Stimulated activated naive CD4-positive, alpha-beta T cell treated with Interleukin-2 at 50 U/mL for 16 hours (primary cell): ENCODE measurements around the gene SEMA5B.

Source experiments
- DNase-seq: peaks from one replicate; lab custom pipeline; 2025; lab: John Stamatoyannopoulos, UW

The SEMA5B gene

DNA sequence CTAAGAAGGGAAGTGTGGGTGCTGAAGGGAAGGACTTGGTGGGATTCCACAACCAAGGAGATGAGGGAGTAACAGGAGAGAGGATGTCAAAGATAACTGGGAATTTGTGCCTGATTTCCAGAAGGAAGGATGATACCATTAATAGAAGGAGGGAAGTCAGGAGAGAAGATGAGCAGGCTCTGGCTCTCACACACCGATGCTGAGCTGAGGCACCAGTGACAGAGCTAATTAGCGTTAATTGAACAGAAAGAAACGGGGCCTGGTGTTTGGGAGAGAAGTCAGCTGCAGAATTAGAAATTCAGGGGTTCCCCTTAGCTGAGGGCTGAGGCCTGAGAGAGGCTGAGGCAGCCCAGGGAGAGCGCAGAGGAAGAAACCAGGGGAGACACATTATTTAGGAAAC, 27.4 kb upstream of the SEMA5B start:
- peak; percentile 4 for DNase-seq

DNA sequence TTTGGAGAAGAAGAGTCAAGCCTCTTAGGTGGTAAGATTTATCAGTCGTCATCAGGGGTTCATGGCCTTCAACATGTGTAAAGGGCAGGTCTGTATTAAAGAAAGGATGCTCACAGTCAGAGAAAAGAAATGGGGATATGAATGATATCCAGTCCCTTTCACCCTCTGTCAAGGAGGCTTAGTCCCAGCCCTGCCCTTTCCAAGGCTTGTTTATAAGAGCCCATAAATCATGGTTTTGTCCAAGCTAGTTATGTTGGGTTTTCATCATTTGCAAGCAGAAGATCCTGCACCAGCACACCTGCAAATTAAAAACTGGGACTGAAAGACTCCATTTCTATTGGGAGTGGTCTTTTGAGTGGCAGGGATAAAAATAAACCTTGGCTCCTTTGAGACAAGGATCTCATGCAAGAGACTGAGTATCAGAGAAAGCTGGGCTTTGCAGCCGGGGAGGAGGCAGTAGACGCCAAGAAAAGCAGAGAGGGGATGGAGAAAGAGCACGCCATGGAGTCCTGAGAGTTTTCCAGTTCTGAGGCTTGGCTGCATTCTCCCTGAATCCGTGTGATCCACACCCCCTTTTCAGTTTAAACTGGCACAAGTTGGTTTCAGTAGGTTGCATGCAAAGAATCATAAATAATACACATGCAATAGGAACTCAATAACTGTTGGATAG, 26.7 kb upstream of the SEMA5B start:
- DNase-seq = no peak

DNA sequence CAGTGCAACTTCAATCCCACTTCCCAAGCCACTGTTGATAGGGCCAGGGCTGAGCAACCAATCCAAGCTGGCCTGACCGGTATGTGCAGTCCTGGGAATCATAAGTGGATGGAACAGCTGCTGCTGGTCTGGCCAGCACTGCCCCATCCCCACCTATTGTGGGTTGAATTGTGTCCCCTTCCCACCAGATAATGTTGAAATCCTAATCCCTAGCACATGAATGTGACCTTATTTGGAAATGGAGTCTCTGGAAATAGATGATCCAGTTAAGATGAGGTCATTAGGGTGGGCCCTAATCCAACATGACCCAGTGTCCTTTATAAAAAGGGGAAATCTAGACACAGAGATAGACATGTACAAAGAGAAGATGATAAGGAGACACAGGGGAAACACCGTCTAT, 25.5 kb upstream of the SEMA5B start:
- no peak for DNase-seq

DNA sequence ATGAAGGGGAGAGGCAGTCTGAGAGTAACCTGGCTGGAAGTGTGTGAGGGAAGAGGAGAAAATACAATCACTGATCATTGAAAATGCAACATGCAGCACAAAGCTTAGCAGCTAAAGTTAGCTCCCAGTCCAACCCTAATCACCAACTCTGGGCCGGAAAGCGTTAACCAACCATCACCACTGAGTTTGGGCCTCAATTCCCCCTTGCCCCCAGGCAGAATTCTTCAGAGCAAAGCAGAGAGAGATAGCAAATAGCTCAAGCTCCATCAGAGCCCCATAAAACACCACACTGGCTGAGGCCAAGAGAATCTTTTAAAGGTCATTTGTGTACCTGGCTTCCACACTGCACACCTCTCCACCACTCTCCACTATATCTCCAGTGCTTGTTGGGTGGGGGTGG, 23.1 kb upstream of the SEMA5B start:
- no peak for DNase-seq

DNA sequence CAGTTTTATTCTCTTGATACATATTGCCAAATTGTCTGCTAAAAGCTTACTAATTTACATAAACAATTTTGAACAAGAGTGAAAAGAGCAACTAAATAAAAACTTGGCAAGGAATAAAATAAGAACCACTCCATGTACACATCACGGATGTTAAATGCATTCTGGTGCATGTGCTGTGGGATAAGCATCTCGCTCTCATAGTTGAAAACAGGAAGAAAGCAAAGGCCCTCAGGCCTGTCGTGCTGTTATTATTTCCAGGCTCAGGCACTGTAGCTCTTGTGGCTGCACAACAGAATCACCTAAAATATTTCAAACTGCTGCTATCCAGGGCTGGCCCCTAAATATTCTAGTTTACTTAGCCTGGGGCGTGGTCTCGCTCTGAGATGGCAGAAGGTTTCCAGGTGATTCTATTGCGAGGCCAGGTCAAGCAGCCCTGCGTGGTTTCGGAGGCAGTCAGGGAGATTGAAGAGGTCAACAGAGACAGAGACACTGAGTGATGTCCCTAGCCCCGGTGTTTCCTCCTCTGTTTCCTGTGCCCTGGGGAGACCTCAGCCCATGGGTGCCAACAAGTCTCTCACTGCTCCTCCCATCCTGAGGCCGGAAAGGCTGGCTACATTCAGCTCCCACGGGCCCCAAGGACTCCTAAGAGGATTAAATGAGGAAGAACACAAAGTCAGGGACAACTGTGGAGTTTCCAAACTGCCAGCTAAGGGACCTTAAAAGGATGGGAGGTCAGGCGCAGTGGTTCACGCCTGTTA, 21.1 kb upstream of the SEMA5B start:
- DNase-seq = no peak

DNA sequence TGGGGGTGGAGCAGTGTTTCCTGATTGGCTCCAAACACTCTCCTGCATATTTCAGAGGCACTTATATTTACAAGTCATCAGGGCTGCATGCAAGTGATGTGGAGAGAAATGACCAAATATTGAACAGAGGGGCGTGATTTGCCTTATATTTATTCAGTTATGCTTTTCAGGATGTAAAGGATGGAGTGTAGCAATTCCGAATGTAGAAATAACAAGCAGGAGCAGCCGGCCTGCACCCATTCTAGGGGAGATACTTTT, 19.4 kb upstream of the SEMA5B start:
- no peak for DNase-seq

DNA sequence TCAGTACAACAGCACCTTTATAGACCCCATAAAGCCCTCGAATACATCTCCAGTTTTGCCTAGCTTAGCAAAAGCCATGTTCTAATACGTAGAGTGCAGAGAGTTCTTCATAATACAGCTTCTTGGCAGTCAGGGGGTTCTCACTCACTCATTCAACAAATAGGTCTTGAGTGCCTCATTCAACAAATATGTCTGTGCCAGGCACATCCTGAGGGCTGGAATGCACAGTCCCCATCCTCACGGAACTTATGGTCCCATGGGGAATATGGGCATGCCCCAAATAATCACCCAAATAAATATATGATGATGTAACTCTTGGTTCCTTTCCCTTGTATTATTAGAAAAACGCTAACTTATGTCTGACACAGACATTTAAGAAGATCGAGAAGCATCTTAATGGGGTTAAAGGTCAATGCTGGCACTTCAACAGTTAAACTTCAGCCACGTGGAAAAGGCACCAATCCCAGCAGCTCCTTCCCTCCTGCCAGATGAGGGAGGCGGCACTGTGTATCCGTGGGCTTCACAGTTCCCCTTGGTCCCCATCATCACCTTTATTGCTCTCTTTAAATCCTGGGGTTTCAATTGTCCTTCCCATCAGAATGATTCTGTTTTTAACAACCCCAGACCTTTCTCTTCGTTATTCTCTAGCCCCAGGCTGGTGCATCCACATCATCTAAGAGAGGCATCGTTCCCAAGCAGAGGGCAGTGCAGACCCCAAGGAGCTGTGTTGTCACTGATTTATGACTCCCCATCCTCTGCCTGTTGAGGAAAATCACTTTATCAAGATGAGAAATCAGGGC, 18.9 kb upstream of the SEMA5B start:
- no peak for DNase-seq

DNA sequence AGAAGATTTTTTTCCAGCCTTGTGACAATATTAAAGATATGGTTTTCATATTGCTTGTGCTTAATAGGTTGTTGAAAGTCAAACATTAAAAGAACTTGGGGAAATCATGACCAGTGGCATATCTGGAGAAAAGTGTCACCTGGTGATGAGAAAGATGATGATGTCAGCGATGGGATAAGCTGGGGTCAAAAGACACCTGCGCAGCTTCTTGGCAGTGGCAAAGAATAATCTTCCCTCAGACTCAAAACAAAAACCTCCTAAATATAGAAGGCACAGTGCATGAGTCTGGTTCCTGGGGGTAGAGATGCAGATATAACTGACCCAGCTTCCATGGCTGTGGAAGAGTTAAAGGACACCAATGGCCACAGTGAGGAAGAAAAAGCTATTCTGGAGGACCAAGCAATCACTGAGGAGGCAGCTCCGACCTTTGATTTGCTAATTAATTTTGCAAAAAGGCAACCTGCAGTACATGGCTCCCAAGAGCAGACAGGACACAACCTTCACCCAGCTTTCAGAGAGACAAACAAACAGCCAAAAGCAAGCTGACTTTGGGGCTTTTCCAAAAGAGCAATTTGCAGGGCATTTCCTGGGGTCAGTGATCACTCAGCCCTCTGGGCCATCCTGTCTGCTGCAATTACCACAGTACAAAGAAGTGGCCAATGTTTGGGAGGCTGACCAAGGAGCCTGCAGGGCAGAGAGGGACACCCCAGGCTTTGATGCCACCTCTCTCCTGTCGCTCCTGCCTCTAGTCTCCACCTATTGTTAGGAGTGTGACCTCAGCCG, 17.6 kb upstream of the SEMA5B start:
- no peak for DNase-seq

DNA sequence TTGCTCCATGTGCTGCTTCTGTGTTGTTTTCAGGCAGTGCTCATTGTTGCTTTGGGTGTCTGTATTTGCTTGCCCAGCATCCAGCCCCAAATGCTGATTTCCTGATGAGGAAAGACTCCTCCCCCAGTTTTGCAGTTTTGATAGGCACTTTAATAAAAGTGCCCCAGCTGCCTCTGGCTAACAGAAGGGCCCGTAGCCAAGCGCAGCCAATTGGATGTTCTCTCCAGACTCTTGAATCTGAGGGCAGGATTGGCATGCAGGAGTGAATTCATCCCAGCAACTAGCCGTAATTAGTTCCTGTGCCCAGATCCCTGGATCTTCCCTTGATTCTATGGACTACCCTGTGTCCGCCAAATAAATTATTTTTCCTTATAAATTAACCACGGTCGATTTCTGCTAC, 14.8 kb upstream of the SEMA5B start:
- no peak for DNase-seq

DNA sequence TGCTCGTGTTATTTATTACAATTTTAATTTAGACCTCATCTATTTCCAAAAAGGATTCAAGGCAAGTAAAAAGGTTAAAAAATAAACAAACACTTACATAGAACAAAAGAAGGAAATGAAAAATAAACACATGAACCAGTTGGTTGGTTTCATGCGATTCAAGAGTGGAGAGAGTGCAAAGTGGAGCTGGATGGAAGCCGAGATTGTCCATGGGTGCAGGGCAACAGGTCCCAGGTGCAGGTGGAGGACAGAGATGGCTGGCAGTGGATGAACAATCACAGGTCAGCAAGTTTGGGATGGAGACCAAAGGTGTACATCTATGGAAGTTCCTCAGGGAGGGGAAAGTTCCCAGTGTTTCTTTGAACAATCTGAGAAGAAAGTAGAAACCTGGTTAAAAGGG, 11.6 kb upstream of the SEMA5B start:
- DNase-seq = no peak

DNA sequence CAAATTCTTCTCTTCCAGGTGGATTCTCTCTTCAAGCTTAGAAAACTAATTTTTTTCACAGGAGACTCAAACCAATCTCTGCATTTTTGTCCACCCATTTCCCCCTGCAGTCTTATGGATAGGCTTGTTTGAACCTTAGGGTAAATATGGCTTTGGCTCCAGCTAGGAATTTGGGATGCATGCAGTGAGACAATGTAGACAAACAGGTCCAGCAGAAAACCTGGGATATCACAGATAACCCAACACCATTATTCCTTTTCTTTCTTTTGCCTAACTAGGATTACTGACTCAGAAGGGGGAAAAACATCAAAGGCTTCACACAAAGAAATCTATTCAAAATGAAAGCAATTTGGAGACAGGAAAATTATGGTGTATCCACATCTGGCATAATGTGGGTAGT, 11.2 kb upstream of the SEMA5B start:
- DNase-seq = no peak

DNA sequence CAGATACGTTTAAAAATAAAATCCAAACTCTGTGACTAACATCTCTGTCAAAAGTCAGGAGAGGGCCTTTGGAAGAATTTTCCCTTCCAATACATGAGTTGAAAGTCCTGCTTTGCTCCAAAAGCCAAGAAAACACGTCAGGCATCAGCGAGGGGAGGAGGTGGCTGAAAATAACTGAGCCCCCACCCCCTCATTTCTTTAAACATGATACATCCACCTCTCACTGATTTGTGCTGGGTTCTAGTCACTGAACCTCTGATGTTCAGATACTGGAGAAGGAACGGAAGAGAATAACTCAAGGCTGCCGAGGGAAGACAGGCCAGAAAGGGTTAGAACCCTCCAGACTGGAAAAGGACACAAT, 9.4 kb upstream of the SEMA5B start:
- no peak for DNase-seq

DNA sequence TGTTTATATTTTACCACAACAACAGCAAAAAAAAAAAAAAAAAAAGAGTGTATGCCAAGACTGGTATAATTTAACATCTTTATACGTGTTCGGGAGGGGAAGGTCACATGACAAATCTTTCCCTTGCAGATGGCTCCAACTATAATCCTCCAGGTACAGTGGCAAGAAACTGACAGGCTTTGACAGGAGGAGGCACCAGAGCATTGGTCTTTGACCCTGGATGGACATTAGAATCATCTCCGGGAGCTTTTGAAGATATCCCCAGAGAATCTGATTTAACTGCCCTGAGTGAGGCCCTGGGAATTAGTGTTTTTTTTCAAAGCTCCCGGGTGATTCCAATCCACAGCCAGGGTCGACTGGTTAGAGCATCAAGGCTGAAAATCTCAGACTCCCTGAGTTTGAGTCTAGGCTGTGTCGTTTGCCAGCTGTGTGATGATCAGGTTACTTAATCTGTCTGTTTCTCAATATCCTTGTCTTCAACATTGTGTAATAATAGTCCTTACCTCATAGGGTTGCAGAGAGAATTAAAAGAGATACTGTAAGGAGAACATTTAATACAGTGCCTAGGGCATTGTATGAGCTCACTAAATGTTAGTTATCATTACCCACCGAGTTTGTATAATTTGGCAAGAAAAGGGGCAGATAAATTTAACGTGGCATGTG, 8.9 kb upstream of the SEMA5B start:
- DNase-seq = no peak

DNA sequence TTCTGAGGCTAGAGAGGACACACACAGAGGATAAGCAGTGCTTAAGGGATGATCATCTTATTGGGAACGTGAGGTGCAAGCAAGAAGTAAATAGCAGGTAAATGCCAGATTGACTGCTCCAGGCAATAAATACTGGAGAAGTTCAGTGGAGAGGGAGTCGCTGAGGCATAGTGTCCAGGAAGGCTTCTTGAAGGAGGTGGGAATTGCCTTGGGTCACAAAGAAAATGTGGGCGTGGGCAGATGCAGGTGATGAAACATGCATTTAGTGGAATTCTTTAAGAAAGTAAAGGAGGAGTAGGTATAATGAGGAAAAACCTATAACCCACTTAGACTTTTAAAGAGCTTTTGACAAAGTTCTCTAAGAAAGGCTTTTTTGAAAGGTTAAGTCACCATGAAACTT, 7.4 kb upstream of the SEMA5B start:
- no peak for DNase-seq

DNA sequence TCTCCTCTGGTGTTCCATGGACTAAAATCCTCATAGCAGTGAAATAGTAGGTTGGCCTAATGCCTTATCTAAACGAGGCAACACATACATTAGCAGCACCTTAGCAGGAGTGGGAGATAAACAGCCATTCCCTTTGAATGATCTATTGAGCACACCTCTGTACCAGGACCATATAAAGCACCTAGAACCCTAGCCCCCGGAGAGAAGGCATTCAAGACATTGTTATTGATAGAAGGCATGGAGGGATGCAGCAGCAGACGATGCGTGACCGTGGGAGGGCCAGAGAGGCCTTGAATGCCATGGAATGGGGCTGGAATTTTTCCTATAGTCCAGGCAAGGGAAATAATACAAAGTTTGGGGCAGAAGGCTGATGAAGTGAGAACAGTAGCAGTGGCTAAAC, 6.6 kb upstream of the SEMA5B start:
- no peak for DNase-seq

DNA sequence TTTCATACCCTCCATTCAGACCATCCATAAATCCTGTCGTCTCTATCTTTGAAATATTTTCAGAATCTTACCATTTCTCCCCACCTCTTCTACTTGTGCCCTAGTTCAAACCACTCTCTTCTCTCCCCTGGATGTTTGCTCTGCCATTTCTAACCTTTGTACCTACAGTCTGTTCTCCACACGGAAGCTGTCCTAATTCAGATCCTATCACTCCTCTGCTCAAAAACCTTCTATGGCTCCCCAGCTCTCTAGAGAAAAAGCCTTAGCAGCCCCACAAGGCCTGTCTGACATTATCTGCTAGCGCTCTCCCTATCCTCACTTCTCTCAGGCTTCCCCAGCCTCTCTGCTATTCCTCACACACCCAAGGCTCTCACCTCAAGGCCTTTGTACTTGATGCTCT, 4.5 kb upstream of the SEMA5B start:
- no peak for DNase-seq

DNA sequence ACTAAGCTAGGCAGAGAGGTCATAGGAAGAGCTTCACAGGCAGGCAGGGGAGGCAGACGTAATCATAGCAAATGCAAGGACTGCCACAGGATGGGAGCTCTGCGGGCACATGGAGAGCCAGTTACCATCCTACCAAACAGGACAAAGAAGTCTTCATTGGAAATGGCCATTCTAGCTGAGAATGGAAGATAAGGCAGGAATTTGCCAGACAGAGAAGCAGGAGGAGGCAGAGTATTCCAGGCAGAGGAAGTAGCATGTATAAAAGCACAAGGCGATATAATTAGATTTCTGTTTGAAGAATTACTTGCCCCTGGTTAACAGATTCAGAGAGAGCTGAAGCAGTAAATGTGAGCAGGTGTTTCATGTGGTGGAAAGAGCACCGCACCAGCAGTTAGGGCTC, 3.5 kb upstream of the SEMA5B start:
- no peak for DNase-seq

DNA sequence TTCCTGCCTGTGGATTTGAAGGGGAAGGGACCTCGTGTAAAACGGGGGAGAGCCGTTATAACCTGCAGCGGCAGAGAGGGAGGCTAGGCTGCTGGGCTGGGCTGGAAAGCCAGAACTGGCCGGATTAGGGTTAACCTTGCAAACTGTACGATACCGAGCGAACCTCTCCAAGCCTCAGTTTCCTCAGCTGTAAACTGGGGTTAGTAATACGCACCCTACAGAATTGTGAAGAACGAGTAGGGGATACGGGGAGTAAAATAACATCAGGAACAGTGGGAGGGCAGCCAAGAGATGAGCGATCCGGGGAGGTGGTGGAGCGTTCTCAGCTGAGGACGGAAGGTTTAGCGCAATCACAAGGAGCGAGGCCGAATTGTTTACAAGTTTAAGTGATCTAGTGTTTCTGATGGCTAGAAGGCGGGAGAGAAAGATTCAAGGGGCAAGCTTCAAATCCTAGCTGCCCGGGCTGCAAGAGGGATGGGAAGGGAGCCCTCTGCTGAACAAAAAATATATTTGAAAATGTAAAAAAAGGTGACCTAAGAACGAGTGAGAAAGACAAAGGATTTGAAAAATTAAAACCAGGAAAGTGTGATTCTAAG, 768 bp upstream of the SEMA5B start:
- DNase-seq = no peak

DNA sequence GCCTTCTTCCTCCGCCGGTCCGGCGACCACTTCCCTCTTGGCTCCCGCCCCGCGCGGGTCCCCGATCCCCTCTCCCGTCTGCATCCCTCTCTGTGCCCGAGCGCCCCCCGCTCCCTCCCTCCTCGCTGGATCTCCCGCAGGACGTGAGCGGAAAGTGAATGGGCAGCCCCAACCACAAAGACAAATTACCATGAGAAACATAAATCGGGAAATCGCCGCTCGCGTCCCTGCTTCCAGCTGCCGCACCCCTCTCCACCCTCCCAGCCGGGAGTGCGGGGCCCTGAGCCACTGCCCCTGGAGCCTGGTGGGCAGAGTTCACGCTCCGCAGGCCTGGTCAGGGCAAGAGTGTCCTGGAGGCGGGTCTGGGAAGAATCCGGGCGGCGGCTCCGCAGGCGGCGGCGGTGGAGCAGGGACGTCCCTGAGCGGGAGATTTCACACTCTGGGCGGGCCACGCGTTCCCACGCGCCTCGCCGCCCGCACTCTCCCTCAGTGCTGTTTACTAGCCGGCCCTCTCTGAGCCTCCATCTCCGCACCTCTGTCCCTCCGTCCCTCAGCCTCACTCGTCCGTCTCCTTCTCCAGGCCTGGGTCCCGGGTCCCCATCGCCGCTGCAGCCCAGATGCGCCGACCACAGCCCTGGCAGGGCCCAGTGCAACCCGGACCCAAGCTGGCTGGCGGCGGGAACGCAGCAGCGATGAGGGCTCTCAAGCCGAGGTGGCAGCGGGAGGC, 835 bp downstream of the SEMA5B start:
- DNase-seq = no peak

DNA sequence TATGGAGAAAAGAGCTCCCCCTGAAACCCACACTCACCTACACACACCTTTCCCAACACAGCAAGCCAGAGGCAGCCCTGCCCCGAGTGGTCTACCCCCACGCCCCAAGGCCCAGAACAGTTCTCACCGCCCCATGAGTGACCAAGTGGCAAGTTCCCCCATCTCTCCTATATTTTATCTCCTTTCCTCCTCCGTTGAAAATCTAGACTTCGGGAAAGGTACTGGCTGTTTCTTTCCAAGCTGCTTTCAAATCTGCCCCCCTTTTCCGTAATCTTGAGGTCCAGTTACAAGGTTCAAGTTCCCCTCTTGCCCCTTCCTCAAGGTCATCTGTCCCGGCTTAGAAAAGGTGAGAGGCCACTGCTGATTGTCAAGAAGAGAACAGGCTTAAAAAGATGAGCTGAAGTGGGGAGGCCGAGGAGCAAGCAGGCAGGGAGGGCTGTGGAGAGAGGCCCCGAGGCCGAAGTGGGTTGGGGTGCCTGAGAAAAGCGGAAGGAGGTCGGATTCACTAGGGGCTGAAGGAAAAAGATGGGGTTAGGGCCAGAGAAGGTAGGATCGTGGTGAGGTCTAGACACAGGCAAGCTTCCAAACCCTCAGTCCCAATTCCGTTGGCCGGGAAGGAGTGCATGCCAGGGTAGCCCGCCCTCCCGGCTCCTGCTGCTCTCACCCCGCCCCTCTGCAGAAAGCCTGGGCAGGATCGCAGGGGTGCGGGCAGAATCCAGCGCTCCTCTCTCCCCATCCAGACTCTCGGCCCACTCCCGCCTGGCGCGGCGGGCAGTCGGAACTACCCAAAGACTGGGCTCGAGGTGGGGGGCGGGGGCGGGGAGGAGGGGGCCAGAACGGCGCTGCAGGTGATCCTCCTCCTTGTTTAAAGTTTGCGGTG, 1.7 kb downstream of the SEMA5B start:
- no peak for DNase-seq
